PC-3 (cell line): ENCODE data around the gene SPDYE3. TPM values are rescaled to one million over a fixed set of nuclear protein-coding genes. Genes with fewer than 3 reads are reported as not detected.

Source experiments
- ATAC-seq: fragments of 200-7000 bp; cut with Tn5 transposase; 2 replicates; pipeline ENCODE4 v1.9.1; 2020; ENCODE audit warnings: mild to moderate bottlenecking, moderate library complexity
- BruUV-seq: library from RNA; stranded (reverse); fragments of 400-500 nt; replicated peaks from 2 replicates; lab custom pipeline; 2021; lab: Mats Ljungman, UMichigan
- CTCF ChIA-PET: fragments of 300-600 bp; sonication (Branson Sonifier 250); formaldehyde crosslinking; loops from one replicate; lab custom pipeline; 2022; ENCODE audit warnings: antibody characterized with exemption; lab: Charles Lee
- POLR2A ChIA-PET: fragments of 300-600 bp; sonication (Branson Sonifier 250); formaldehyde crosslinking; loops from one replicate; lab custom pipeline; 2022; ENCODE audit warnings: antibody characterized with exemption; ENCODE audit not compliant: unreplicated experiment; lab: Charles Lee
- DNase-seq: peaks from one replicate; pipeline ENCODE4 v3.0.0-alpha.2; 2015
- H2AFZ ChIP-seq: fragments of 300-600 bp; sonication (generic); 2 replicates; pipeline ENCODE4 v1.6.0; 2016; ENCODE audit warnings: antibody characterized with exemption, low read length
- H3F3A ChIP-seq: fragments of 300-600 bp; sonication (generic); one replicate; pipeline ENCODE4 v1.6.0; 2017; ENCODE audit warnings: antibody characterized with exemption, low read length, control low read depth, mild to moderate bottlenecking; ENCODE audit not compliant: unreplicated experiment
- H3K27ac ChIP-seq: fragments of 300-600 bp; sonication (generic); 2 replicates; pipeline ENCODE4 v1.5.1; 2016; ENCODE audit warnings: mild to moderate bottlenecking, low read length
- H3K27me3 ChIP-seq: fragments of 300-600 bp; sonication (generic); 2 replicates; pipeline ENCODE4 v1.6.1; 2016; ENCODE audit warnings: low read length, mixed read lengths
- H3K36me3 ChIP-seq: fragments of 300-600 bp; sonication (generic); 2 replicates; pipeline ENCODE4 v1.6.1; 2016; ENCODE audit warnings: low read depth, mixed run types, low read length, mixed read lengths
- H3K4me1 ChIP-seq: fragments of 300-600 bp; sonication (generic); 2 replicates; pipeline ENCODE4 v1.5.1; 2016; ENCODE audit warnings: low read length; ENCODE audit not compliant: insufficient read depth
- H3K4me2 ChIP-seq: fragments of 300-600 bp; sonication (generic); 2 replicates; pipeline ENCODE4 v1.6.0; 2016; ENCODE audit warnings: low read length
- H3K4me3 ChIP-seq: fragments of 300-600 bp; sonication (generic); 2 replicates; pipeline ENCODE4 v1.5.1; 2016; ENCODE audit warnings: mild to moderate bottlenecking, low read length, mixed read lengths
- H3K79me2 ChIP-seq: fragments of 300-600 bp; sonication (generic); 2 replicates; pipeline ENCODE4 v1.6.1; 2017; ENCODE audit warnings: low read length, mixed read lengths
- H3K9ac ChIP-seq: fragments of 300-600 bp; sonication (generic); 2 replicates; pipeline ENCODE4 v1.6.0; 2016; ENCODE audit warnings: mild to moderate bottlenecking, low read length
- H3K9me2 ChIP-seq: fragments of 300-600 bp; sonication (generic); replicated peaks from 2 replicates; pipeline ENCODE4 v1.6.1; 2016; ENCODE audit warnings: mixed run types, low read length, mixed read lengths
- H3K9me3 ChIP-seq: fragments of 300-600 bp; sonication (generic); 2 replicates; pipeline ENCODE4 v1.6.1; 2016; ENCODE audit warnings: low read length, mixed read lengths
- H4K20me1 ChIP-seq: fragments of 300-600 bp; sonication (generic); 2 replicates; pipeline ENCODE4 v1.6.1; 2016; ENCODE audit warnings: low read length, mixed read lengths
- EZH2 ChIP-seq: fragments of 300-600 bp; sonication (generic); IDR thresholded peaks from one replicate; pipeline ENCODE4 v1.6.1; 2017; ENCODE audit warnings: antibody characterized with exemption, mild to moderate bottlenecking, low read length; ENCODE audit not compliant: unreplicated experiment
- EZH2phosphoT487 ChIP-seq: fragments of 300-600 bp; sonication (generic); IDR thresholded peaks from 2 replicates; pipeline ENCODE4 v1.6.1; 2018; ENCODE audit warnings: mild to moderate bottlenecking, antibody characterized with exemption, low read length, borderline replicate concordance
- intact Hi-C: fragments of 100-400 bp; cut with micrococcal nuclease; formaldehyde crosslinking; loops from 2 replicates; pipeline ENCODE4 v1.9.0; 2023
- total RNA-seq: library from RNA; depleted of rRNA; stranded (reverse); fragments of >200 nt; gene quantifications from 2 replicates; pipeline ENCODE4 v1.2.3, GENCODE V29; 2014
- TF ChIP-seq, protein P1 (sequence below): fragments of 300-600 bp; sonication (generic); conservative IDR thresholded peaks from 2 replicates; pipeline ENCODE4 v1.5.1; 2017; ENCODE audit warnings: antibody characterized with exemption, low read depth, mild to moderate bottlenecking, low read length

The SPDYE3 gene
- total RNA-seq, 1 experiment from 2014 or later = not detected

DNA sequence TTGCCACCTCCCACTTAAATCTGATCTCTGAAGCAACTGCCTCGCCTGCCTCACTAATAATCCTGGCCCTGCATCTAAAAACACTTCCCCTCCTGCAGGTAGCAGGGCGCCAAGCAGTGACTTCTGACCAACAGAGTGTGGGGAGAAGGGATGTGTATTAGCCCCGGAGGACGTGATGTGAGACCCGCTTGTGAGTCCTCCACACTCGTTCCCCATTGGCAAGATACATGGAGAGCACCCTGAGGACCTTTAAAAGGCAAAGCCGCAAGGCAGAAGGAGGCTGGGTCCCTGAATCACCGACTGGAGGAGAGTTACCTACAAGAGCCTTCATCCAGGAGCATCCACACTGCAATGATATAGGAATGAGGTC is 59.7 kb downstream of the SPDYE3 start:
- no peak overlapping the region for H2AFZ ChIP-seq
- H3K9me2 ChIP-seq = no peaks in the 10 kb centered on the region
- H3K9ac ChIP-seq = no peak overlapping the region
- H3K9me3 ChIP-seq = no peaks in the 10 kb centered on the region
- H3K4me1 ChIP-seq = no peaks in the 10 kb centered on the region
- no peaks in the 10 kb centered on the region for H3F3A ChIP-seq
- DNase-seq (no peak), ATAC-seq (no peak)
- no peak overlapping the region for H3K4me3 ChIP-seq
- no peaks in the 10 kb centered on the region for H3K79me2 ChIP-seq
- no peaks in the 10 kb centered on the region for H4K20me1 ChIP-seq
- H3K27me3 ChIP-seq = no peaks in the 10 kb centered on the region
- peaks cover 16% of the 10 kb centered on the region; the same call in 1 of the 2 replicates for H3K36me3 ChIP-seq
- H3K27ac ChIP-seq = no peak overlapping the region
- no TSS peak for BruUV-seq
- CTCF ChIA-PET = no interaction called here
- TF ChIP-seq, protein P1, sequence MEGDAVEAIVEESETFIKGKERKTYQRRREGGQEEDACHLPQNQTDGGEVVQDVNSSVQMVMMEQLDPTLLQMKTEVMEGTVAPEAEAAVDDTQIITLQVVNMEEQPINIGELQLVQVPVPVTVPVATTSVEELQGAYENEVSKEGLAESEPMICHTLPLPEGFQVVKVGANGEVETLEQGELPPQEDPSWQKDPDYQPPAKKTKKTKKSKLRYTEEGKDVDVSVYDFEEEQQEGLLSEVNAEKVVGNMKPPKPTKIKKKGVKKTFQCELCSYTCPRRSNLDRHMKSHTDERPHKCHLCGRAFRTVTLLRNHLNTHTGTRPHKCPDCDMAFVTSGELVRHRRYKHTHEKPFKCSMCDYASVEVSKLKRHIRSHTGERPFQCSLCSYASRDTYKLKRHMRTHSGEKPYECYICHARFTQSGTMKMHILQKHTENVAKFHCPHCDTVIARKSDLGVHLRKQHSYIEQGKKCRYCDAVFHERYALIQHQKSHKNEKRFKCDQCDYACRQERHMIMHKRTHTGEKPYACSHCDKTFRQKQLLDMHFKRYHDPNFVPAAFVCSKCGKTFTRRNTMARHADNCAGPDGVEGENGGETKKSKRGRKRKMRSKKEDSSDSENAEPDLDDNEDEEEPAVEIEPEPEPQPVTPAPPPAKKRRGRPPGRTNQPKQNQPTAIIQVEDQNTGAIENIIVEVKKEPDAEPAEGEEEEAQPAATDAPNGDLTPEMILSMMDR = no peak
- no peak for TF ChIP-seq EZH2
- no peak for TF ChIP-seq EZH2phosphoT487
- H3K4me2 ChIP-seq = no peak overlapping the region
- POLR2A ChIA-PET = no interaction called here
- intact Hi-C loops = no loop called here

DNA sequence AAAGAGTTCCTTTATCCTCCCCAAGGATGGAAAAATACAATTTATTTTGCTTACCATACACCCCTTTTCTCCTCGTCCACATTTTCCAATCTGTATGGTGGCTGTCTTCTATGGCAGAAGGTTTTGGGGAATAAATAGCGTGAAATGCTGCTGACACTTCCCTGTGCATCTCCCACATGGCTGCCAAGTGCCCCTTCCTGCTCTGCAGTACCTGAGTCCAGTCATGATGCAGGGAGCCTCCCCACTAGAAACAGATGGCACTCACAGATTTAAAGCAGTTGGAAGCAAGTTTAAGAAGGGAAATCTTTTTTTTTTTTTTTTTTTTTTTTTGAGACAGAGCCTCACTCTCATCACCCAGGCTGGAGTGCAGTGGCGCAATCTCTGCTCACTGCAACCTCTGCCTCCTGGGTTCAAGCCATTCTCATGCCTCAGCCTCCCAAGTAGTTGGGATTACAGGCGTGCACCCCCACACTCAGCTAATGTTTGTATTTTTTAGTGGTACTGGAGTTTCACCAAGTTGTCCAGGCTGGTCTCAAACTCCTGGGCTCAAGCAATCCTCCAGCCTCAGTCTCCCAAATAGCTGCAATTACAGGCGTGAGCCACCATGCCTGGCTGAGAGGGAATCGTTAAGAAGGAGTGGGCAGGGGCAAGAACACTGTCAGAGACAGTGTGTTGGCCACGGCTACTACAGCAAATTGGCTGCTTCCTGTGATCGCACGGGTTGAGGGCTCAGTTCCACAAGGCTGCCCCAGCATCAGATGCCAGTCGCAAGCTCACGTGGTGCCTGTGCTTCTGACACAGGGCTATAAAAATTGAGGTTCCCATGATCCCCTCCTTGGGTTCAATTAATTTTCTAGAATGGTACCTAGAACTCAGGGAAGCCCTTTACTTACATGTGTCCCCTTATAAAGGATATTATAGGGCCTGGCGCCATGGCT is 60.4 kb downstream of the SPDYE3 start:
- Histone ChIP-seq H3K4me3 (no peak overlapping the region), H3K4me1 (no peaks in the 10 kb centered on the region), H3K27ac (no peak overlapping the region), H3K9me2 (no peaks in the 10 kb centered on the region), H3K9ac (no peak overlapping the region), H3K4me2 (no peak overlapping the region), H4K20me1 (no peaks in the 10 kb centered on the region), H3K9me3 (no peaks in the 10 kb centered on the region), H3K79me2 (no peaks in the 10 kb centered on the region), H3F3A (no peaks in the 10 kb centered on the region), H3K27me3 (no peaks in the 10 kb centered on the region), H3K36me3 (peaks cover 8% of the 10 kb centered on the region; the same call in 1 of the 2 replicates), H2AFZ (no peak overlapping the region)
- CTCF ChIA-PET = no interaction called here
- POLR2A ChIA-PET = no interaction called here
- TF ChIP-seq EZH2 (no peak), EZH2phosphoT487 (no peak)
- TF ChIP-seq, protein P1 = no peak
- ATAC-seq = no peak
- DNase-seq = no peak
- intact Hi-C loops = no loop called here
- no TSS peak for BruUV-seq

DNA sequence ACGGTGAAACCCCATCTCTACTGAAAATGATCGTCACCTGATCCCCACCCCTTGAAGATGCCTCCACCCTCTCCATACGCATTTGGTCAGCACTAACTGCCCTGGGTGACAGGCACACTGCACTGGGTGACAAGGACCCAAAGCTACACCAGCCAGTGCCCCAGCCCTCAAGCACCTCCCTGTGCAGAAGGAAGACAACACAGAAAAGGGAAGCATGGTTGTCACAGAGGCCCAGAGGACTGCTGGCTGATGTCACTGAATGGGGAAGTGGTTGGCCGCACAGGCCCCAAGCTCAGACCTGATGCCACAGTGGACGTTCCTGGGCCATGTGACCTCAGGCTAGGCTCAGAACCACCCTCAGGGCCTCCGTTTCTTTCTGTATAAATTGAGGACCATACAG is 61.6 kb downstream of the SPDYE3 start:
- 0 out of 2 replicates have a peak, but pooled peaks cover 4% of the 10 kb centered on the region for H3K36me3 ChIP-seq
- H3K9ac ChIP-seq = no peak overlapping the region
- no peaks in the 10 kb centered on the region for H3K9me2 ChIP-seq
- ATAC-seq (no peak), DNase-seq (no peak)
- CTCF ChIA-PET = no interaction called here
- no peaks in the 10 kb centered on the region for H3K27me3 ChIP-seq
- TF ChIP-seq, protein P1 = no peak
- TF ChIP-seq EZH2phosphoT487 = no peak
- no peak for TF ChIP-seq EZH2
- H3K79me2 ChIP-seq = no peaks in the 10 kb centered on the region
- no peaks in the 10 kb centered on the region for H4K20me1 ChIP-seq
- H3K27ac ChIP-seq = no peak overlapping the region
- H3K9me3 ChIP-seq = no peaks in the 10 kb centered on the region
- POLR2A ChIA-PET = no interaction called here
- no peak overlapping the region for H3K4me2 ChIP-seq
- TSS peak; percentile 10 for BruUV-seq
- intact Hi-C loops = no loop called here
- H3F3A ChIP-seq = no peaks in the 10 kb centered on the region
- no peak overlapping the region for H3K4me3 ChIP-seq
- H2AFZ ChIP-seq = no peak overlapping the region
- H3K4me1 ChIP-seq = no peaks in the 10 kb centered on the region
